Skeletal muscle satellite cell (primary cell): ENCODE data around the gene PGM3.

ENCODE experiments used
- H3K27me3 ChIP-seq: 2 replicates; pipeline ENCODE4 v1.7.0; 2013; ENCODE audit warnings: low read length; ENCODE audit not compliant: control insufficient read depth, insufficient read depth
- H3K36me3 ChIP-seq: 2 replicates; pipeline ENCODE4 v1.7.0; 2013; ENCODE audit warnings: mild to moderate bottlenecking, control low read depth, low read length; ENCODE audit not compliant: insufficient read depth
- H3K4me1 ChIP-seq: 2 replicates; pipeline ENCODE4 v1.7.0; 2013; ENCODE audit warnings: low read length; ENCODE audit not compliant: control insufficient read depth, insufficient read depth
- H3K4me2 ChIP-seq: 2 replicates; pipeline ENCODE4 v1.7.0; 2013; ENCODE audit warnings: mild to moderate bottlenecking, low read length
- H3K4me3 ChIP-seq: 2 replicates; pipeline ENCODE4 v1.7.0; 2013; ENCODE audit warnings: low read length
- H3K9ac ChIP-seq: 2 replicates; pipeline ENCODE4 v1.7.0; 2013; ENCODE audit warnings: mild to moderate bottlenecking, low read depth, low read length, moderate library complexity
- H3K9me3 ChIP-seq: replicated peaks from 2 replicates; pipeline ENCODE4 v1.7.0; 2013; ENCODE audit warnings: mild to moderate bottlenecking, control low read depth, low read length

The PGM3 gene

GRCh38 chr6:83176246-83176645, 16.8 kb downstream of the PGM3 start:
- Histone ChIP-seq H3K27me3 (no peaks in the 10 kb centered on the region), H3K4me3 (no peak overlapping the region), H3K9me3 (no peaks in the 10 kb centered on the region), H3K4me1 (no peaks in the 10 kb centered on the region), H3K36me3 (peaks cover 84% of the 10 kb centered on the region), H3K4me2 (no peak overlapping the region), H3K9ac (no peak overlapping the region)

GRCh38 chr6:83169511-83169910, 23.6 kb downstream of the PGM3 start:
- Histone ChIP-seq H3K27me3 (no peaks in the 10 kb centered on the region), H3K36me3 (peaks cover 84% of the 10 kb centered on the region), H3K4me3 (no peak overlapping the region), H3K4me2 (no peak overlapping the region), H3K9me3 (no peaks in the 10 kb centered on the region), H3K4me1 (no peaks in the 10 kb centered on the region), H3K9ac (no peak overlapping the region)

GRCh38 chr6:83169106-83169505, 24.0 kb downstream of the PGM3 start:
- H3K4me3 ChIP-seq = no peak overlapping the region
- no peak overlapping the region for H3K9ac ChIP-seq
- H3K27me3 ChIP-seq = no peaks in the 10 kb centered on the region
- no peak overlapping the region for H3K4me2 ChIP-seq
- peaks cover 82% of the 10 kb centered on the region for H3K36me3 ChIP-seq
- no peaks in the 10 kb centered on the region for H3K4me1 ChIP-seq
- H3K9me3 ChIP-seq = no peaks in the 10 kb centered on the region

GRCh38 chr6:83168556-83168955, 24.5 kb downstream of the PGM3 start:
- H3K9me3 ChIP-seq = no peaks in the 10 kb centered on the region
- no peaks in the 10 kb centered on the region for H3K4me1 ChIP-seq
- no peaks in the 10 kb centered on the region for H3K27me3 ChIP-seq
- H3K36me3 ChIP-seq = peaks cover 79% of the 10 kb centered on the region
- H3K9ac ChIP-seq = no peak overlapping the region
- no peak overlapping the region for H3K4me3 ChIP-seq
- H3K4me2 ChIP-seq = no peak overlapping the region

GRCh38 chr6:83167726-83168278, 25.3 kb downstream of the PGM3 start:
- Histone ChIP-seq H3K36me3 (peaks cover 73% of the 10 kb centered on the region), H3K27me3 (no peaks in the 10 kb centered on the region), H3K4me2 (no peak overlapping the region), H3K4me3 (no peak overlapping the region), H3K9ac (no peak overlapping the region), H3K9me3 (no peaks in the 10 kb centered on the region), H3K4me1 (no peaks in the 10 kb centered on the region)

- Histone ChIP-seq H3K4me3 (no peak overlapping the region), H3K4me1 (no peaks in the 10 kb centered on the region), H3K9ac (no peak overlapping the region), H3K9me3 (no peaks in the 10 kb centered on the region), H3K4me2 (no peak overlapping the region), H3K27me3 (no peaks in the 10 kb centered on the region), H3K36me3 (peaks cover 25% of the 10 kb centered on the region)
Observed at GRCh38 chr6:83160167-83160566, 32.9 kb downstream of the PGM3 start.

- Histone ChIP-seq H3K4me2 (no peak overlapping the region), H3K9me3 (no peaks in the 10 kb centered on the region), H3K9ac (no peak overlapping the region), H3K36me3 (peaks cover 28% of the 10 kb centered on the region), H3K4me3 (no peak overlapping the region), H3K27me3 (no peaks in the 10 kb centered on the region), H3K4me1 (no peaks in the 10 kb centered on the region)
Observed at GRCh38 chr6:83155794-83156193, 37.3 kb downstream of the PGM3 start.

- no peak overlapping the region for H3K9ac ChIP-seq
- no peaks in the 10 kb centered on the region for H3K27me3 ChIP-seq
- H3K4me3 ChIP-seq = no peak overlapping the region
- no peak overlapping the region for H3K4me2 ChIP-seq
- no peaks in the 10 kb centered on the region for H3K4me1 ChIP-seq
- no peaks in the 10 kb centered on the region for H3K9me3 ChIP-seq
- peaks cover 21% of the 10 kb centered on the region for H3K36me3 ChIP-seq
Observed at GRCh38 chr6:83153883-83154521, 39.1 kb downstream of the PGM3 start.

GRCh38 chr6:83152913-83153312, 40.2 kb downstream of the PGM3 start:
- H3K9me3 ChIP-seq = no peaks in the 10 kb centered on the region
- no peaks in the 10 kb centered on the region for H3K4me1 ChIP-seq
- peaks cover 21% of the 10 kb centered on the region for H3K36me3 ChIP-seq
- H3K27me3 ChIP-seq = no peaks in the 10 kb centered on the region
- H3K4me3 ChIP-seq = no peak overlapping the region
- H3K4me2 ChIP-seq = no peak overlapping the region
- H3K9ac ChIP-seq = no peak overlapping the region

GRCh38 chr6:83151114-83151513, 42.0 kb downstream of the PGM3 start:
- no peak overlapping the region for H3K4me2 ChIP-seq
- no peaks in the 10 kb centered on the region for H3K4me1 ChIP-seq
- H3K27me3 ChIP-seq = no peaks in the 10 kb centered on the region
- no peaks in the 10 kb centered on the region for H3K9me3 ChIP-seq
- no peak overlapping the region for H3K4me3 ChIP-seq
- no peak overlapping the region for H3K9ac ChIP-seq
- H3K36me3 ChIP-seq = peaks cover 17% of the 10 kb centered on the region

- Histone ChIP-seq H3K4me3 (no peak overlapping the region), H3K9ac (no peak overlapping the region), H3K9me3 (no peaks in the 10 kb centered on the region), H3K4me2 (no peak overlapping the region), H3K36me3 (peaks cover 34% of the 10 kb centered on the region), H3K4me1 (no peaks in the 10 kb centered on the region), H3K27me3 (no peaks in the 10 kb centered on the region)
Observed at GRCh38 chr6:83138758-83139157, 54.3 kb downstream of the PGM3 start.

GRCh38 chr6:83138118-83138722, 54.8 kb downstream of the PGM3 start:
- no peak overlapping the region for H3K4me3 ChIP-seq
- no peak overlapping the region for H3K9ac ChIP-seq
- H3K4me2 ChIP-seq = no peak overlapping the region
- peaks cover 28% of the 10 kb centered on the region for H3K36me3 ChIP-seq
- H3K9me3 ChIP-seq = no peaks in the 10 kb centered on the region
- H3K27me3 ChIP-seq = no peaks in the 10 kb centered on the region
- no peaks in the 10 kb centered on the region for H3K4me1 ChIP-seq
